ENCODE data around the gene ACP7. TPM values are rescaled to one million over a fixed set of nuclear protein-coding genes. Genes with fewer than 3 reads are reported as not detected.
A peak's percentile ranks its signal among the peaks of the same experiment; 100 is the strongest.

ACP7 gene
- total RNA-seq, 1 donor from 2014 or later = not detected

DNA sequence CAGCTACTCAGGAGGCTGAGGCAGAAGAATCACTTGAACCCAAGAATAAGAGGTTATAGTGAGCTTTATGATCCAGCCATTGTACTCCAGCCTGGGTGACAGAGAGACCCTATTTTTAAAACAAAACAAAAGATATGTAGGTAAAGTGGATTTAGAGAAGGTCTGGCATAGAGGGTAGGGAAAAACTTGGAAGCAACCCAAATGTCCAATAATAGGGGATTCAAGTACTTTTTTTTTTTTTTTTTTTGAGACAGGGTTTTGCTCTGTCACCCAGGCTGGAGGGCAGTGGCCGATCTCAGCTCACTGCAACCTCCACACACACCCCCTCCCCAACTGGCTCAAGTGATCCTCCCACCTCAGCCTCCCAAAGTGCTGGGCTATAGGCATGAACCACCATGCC lies 35.7 kb downstream of the ACP7 start:
- no peaks in the 10 kb centered on the region for H3K36me3 Mint-ChIP-seq
- TF ChIP-seq, protein P1, sequence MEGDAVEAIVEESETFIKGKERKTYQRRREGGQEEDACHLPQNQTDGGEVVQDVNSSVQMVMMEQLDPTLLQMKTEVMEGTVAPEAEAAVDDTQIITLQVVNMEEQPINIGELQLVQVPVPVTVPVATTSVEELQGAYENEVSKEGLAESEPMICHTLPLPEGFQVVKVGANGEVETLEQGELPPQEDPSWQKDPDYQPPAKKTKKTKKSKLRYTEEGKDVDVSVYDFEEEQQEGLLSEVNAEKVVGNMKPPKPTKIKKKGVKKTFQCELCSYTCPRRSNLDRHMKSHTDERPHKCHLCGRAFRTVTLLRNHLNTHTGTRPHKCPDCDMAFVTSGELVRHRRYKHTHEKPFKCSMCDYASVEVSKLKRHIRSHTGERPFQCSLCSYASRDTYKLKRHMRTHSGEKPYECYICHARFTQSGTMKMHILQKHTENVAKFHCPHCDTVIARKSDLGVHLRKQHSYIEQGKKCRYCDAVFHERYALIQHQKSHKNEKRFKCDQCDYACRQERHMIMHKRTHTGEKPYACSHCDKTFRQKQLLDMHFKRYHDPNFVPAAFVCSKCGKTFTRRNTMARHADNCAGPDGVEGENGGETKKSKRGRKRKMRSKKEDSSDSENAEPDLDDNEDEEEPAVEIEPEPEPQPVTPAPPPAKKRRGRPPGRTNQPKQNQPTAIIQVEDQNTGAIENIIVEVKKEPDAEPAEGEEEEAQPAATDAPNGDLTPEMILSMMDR (IDR thresholded peaks at IDR 0.05; ENCODE audit: unreplicated experiment) = no peak
- no peaks in the 10 kb centered on the region for H3K9me3 Mint-ChIP-seq
- no peak overlapping the region for H3K4me3 Mint-ChIP-seq
- peaks cover 5% of the 10 kb centered on the region for H3K4me1 Mint-ChIP-seq
- peaks cover 4% of the 10 kb centered on the region for H3K27me3 Mint-ChIP-seq (ENCODE audit: low read depth)
- H3K27ac Mint-ChIP-seq = no peak overlapping the region
- no peak for DNase-seq (ENCODE audit: low spot score in 2 of 2, unreplicated experiment in 2 of 2)

DNA sequence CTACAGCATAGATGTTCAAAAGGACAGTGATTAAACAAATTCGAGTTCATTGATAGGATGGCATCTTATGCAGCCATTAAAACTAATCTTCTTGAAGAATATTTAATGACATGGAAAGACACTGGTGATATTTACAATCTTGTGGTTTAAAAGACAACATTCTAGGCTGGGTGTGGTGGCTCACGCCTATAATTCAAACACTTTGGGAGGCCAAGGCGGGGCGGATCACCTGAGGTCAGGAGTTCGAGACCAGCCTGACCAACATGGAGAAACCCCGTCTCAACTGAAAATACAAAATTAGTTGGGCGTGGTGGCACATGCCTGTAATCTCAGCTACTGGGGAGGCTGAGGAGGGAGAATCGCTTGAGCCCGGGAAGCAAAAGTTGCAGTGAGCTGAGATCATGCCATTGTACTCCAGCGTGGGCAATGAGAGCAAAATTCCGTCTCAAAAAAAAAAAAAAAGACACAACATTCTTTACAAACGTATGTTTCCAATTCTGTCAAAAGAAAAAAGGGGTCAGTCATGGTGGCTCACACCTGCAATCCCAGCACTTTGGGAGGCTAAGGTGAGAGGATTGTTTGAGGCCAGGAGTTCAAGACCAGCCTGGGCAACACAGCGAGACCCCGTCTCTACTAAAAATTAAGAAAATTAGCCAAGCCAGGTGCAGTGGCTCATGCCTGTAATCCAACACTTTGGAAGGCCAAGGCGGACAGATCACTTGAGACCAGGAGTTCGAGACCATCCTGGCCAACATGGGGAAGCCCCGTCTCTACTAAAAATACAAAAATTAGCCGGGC lies 39.0 kb downstream of the ACP7 start:
- Mint-ChIP-seq H3K4me3 (no peak overlapping the region), H3K4me1 (peaks cover 28% of the 10 kb centered on the region), H3K27ac (peak overlapping the region; percentile 21), H3K36me3 (no peaks in the 10 kb centered on the region), H3K9me3 (no peaks in the 10 kb centered on the region), H3K27me3 (ENCODE audit: low read depth) (peaks cover 4% of the 10 kb centered on the region)
- no peak for DNase-seq (ENCODE audit: low spot score in 2 of 2, unreplicated experiment in 2 of 2)
- TF ChIP-seq, protein P1 (IDR thresholded peaks at IDR 0.05; ENCODE audit: unreplicated experiment) = no peak

DNA sequence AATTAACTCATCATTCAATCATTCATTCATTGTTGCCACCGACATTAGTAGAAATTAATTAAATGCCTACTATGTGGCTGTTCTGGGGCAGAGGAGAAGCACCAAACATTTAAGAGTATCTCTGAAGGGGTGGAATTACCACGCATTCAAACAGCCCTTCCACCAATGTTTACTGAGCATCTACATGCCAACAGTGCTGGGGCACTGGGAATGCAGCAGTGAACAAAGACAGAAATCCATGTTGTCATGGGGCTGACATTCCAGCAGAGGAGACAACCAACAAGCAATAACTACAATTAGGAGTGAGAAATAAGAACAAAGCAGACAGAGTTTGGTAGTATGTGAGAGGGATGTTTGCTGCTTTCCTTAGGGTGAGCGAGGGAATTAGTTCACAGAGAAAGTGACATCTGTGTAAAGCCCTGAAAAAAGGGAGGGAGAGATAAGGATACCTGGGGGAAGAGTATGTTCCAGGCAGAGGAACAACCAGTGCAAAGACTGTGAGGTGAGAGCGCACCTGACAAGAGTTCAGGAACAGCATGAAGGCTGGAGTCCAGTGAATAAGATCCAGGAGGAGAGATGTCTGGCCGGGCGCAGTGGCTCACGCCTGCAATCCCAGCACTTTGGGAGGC lies 40.1 kb downstream of the ACP7 start:
- H3K27me3 Mint-ChIP-seq (ENCODE audit: low read depth) = peaks cover 4% of the 10 kb centered on the region
- H3K4me3 Mint-ChIP-seq = peak overlapping the region; percentile 40
- H3K36me3 Mint-ChIP-seq = no peaks in the 10 kb centered on the region
- TF ChIP-seq, protein P1 (IDR thresholded peaks at IDR 0.05; ENCODE audit: unreplicated experiment) = no peak
- H3K9me3 Mint-ChIP-seq = no peaks in the 10 kb centered on the region
- no peak for DNase-seq (ENCODE audit: low spot score in 2 of 2, unreplicated experiment in 2 of 2)
- peaks cover 38% of the 10 kb centered on the region for H3K4me1 Mint-ChIP-seq
- peak overlapping the region; percentile 36 for H3K27ac Mint-ChIP-seq

DNA sequence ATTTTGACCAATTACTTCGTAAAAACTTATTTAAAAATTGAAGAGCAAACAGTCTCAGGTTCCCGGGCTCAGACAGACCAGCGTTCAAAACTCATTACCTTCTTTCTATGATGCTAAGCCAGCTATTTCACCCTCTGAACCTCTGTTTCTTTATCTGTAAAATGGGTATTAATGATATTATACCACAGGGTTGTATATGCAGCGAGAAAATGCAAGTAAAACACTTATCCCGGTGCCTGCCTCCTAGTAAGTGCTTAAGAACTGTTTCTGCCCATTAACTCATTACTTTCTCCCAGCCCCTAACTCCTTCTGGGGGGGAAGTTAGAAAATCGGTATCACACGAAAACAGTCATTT lies 41.0 kb downstream of the ACP7 start:
- H3K27me3 Mint-ChIP-seq (ENCODE audit: low read depth) = peaks cover 4% of the 10 kb centered on the region
- TF ChIP-seq, protein P1 (IDR thresholded peaks at IDR 0.05; ENCODE audit: unreplicated experiment) = no peak
- no peak for DNase-seq (ENCODE audit: low spot score in 2 of 2, unreplicated experiment in 2 of 2)
- no peaks in the 10 kb centered on the region for H3K36me3 Mint-ChIP-seq
- peak overlapping the region; percentile 98 for H3K27ac Mint-ChIP-seq
- H3K9me3 Mint-ChIP-seq = no peaks in the 10 kb centered on the region
- peaks cover 44% of the 10 kb centered on the region for H3K4me1 Mint-ChIP-seq
- H3K4me3 Mint-ChIP-seq = peak overlapping the region; percentile 97

DNA sequence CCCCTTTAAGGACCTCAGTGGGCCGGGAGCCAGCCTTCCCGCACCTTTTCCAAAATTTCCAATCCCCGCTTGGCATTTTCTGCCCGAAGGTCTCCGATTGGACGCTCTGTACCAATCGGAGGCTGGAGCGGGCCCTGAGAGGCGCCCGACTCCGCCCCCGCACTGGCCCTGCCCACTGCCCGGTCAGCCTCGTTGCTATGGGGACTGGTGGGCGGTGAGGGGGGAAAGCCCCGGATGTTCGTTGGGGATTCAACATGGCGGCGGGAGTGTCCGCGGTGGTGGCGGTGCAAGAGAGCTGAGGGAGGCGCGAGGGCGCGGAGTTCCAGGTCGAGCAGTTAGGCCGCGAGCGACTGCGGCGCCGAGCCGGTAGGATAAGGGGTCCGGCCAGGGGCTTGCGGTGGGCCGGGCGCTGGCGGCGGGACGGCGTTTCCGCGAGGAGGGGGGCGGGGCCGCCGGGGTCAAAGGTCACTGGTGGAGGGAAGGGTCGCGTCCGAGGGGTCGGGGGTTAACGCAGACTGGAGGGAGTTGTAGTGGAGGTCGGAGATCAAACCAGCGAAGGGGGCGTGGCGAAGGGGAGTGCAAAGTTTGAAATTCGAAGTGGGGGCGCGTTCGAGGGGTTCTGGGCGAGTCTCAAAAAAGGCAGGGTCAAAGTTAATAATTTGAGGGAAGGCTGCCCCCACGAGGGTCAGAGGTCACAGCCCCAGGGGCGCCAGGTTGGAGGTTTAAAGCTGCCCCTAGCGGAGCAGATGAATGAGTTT lies 41.6 kb downstream of the ACP7 start, which contains the start of gene PAK4:
PAK4 (plus strand) TSS at position 233 of the 758 bp plus-strand sequence. CDS start 43,768 bp downstream, outside the sequence.
- peaks cover 3% of the 10 kb centered on the region for H3K27me3 Mint-ChIP-seq (ENCODE audit: low read depth)
- H3K27ac Mint-ChIP-seq = peak within 1 kb of the TSS; percentile 98
- peaks cover 50% of the 10 kb centered on the region for H3K4me1 Mint-ChIP-seq
- H3K9me3 Mint-ChIP-seq = no peaks in the 10 kb centered on the region
- peak within 1 kb of the TSS; percentile 97 for H3K4me3 Mint-ChIP-seq
- H3K36me3 Mint-ChIP-seq = no peaks in the 10 kb centered on the region
- TF ChIP-seq, protein P1 (IDR thresholded peaks at IDR 0.05; ENCODE audit: unreplicated experiment) = no peak
- peak; percentile 97 to 98 for DNase-seq (ENCODE audit: low spot score in 2 of 2, unreplicated experiment in 2 of 2)
